HepG2 (cell line): ENCODE data around the gene C21orf58. TPM values are rescaled to one million over a fixed set of nuclear protein-coding genes. Genes with fewer than 3 reads are reported as not detected.

Experiments used
- ATAC-seq: fragments of 200-7000 bp; cut with Tn5 transposase; 3 replicates; pipeline ENCODE4 v1.9.1; 2020; ENCODE audit warnings: mild to moderate bottlenecking, moderate library complexity
- BruUV-seq: library from RNA; stranded (reverse); fragments of 400-500 nt; replicated peaks from 2 replicates; lab custom pipeline; 2021; lab: Mats Ljungman, UMichigan
- CTCF ChIA-PET: fragments of 300-600 bp; formaldehyde crosslinking; extraction: SDS; loops from one replicate; lab custom pipeline; 2021; ENCODE audit warnings: low total read pairs, inconsistent platforms, low intra/inter-chr PET ratio; lab: Yijun Ruan, JAX
- POLR2A ChIA-PET: fragments of 350-600 bp; sonication (Branson Sonifier 250); formaldehyde crosslinking; loops from one replicate; lab custom pipeline; 2020; ENCODE audit warnings: antibody characterized with exemption, inconsistent platforms; lab: Yijun Ruan, JAX
- DNase-seq: peaks from one replicate; pipeline ENCODE4 v3.0.0-alpha.2; 2015; ENCODE audit warnings: low spot score
- FAIRE-seq: peaks from 3 replicates; lab custom pipeline; 2011; peaks lifted over from hg19 to GRCh38; lab: Jason Lieb, UNC
- H2AFZ ChIP-seq: one replicate; pipeline ENCODE4 v1.6.1; 2011; ENCODE audit warnings: low read length, inconsistent platforms
- H3K27ac ChIP-seq: fragments of 300-600 bp; 3 replicates; pipeline ENCODE4 v1.8.0; 2011; ENCODE audit warnings: mixed run types, mild to moderate bottlenecking, mixed read lengths, low read length, inconsistent platforms; ENCODE audit not compliant: insufficient read depth; ENCODE audit errors: extremely low read length
- H3K27me3 ChIP-seq, 2 experiments: fragments of 200-600 bp in 1 of 2; 2 replicates in 1 of 2; 3 replicates in 1 of 2; pipeline versions ENCODE4 v1.6.0 to v1.8.0; 2011; ENCODE audit warnings: low read length in 2 of 2, mild to moderate bottlenecking in 2 of 2, moderate library complexity in 2 of 2, inconsistent platforms in 1 of 2; ENCODE audit not compliant: insufficient read depth in 2 of 2, control insufficient read depth in 1 of 2
- H3K36me3 ChIP-seq, 2 experiments: fragments of 200-600 bp in 1 of 2; replicated peaks in 1 of 2; 2 replicates in 1 of 2; 3 replicates in 1 of 2; pipeline versions ENCODE4 v1.5.1 to v1.8.0; 2011; ENCODE audit warnings: low read length in 2 of 2, inconsistent platforms in 1 of 2; ENCODE audit not compliant: insufficient read depth in 2 of 2, control insufficient read depth in 1 of 2
- H3K4me1 ChIP-seq: 2 replicates; pipeline ENCODE4 v1.5.1; 2012; ENCODE audit warnings: low read length, inconsistent platforms; ENCODE audit not compliant: insufficient read depth
- H3K4me2 ChIP-seq: 2 replicates; pipeline ENCODE4 v1.6.0; 2011; ENCODE audit warnings: low read depth, low read length, inconsistent platforms
- H3K4me3 ChIP-seq, 3 experiments: fragments of 200-600 bp in 1 of 3; sonication (generic), shearing (Covaris generic) in 1 of 3; replicated peaks in 1 of 3; 2 replicates each; pipeline ENCODE4 v1.5.1; 2011 to 2016; ENCODE audit warnings: low read length in 3 of 3, inconsistent platforms in 2 of 3, low read depth in 2 of 3, mild to moderate bottlenecking in 2 of 3, control low read depth in 1 of 3, mixed read lengths in 1 of 3; ENCODE audit not compliant: insufficient read depth in 1 of 3
- H3K79me2 ChIP-seq: one replicate; pipeline ENCODE4 v1.6.1; 2011; ENCODE audit warnings: low read length, inconsistent platforms; ENCODE audit not compliant: insufficient read depth
- H3K9ac ChIP-seq: 2 replicates; pipeline ENCODE4 v1.6.0; 2011; ENCODE audit warnings: mild to moderate bottlenecking, low read depth, low read length, inconsistent platforms; ENCODE audit not compliant: insufficient read depth
- H3K9me3 ChIP-seq: 2 replicates; pipeline ENCODE4 v1.5.1; 2012; ENCODE audit warnings: mild to moderate bottlenecking, low read length
- H4K20me1 ChIP-seq: 2 replicates; pipeline ENCODE4 v1.6.0; 2011; ENCODE audit warnings: inconsistent platforms, mild to moderate bottlenecking, low read length, moderate library complexity; ENCODE audit not compliant: insufficient read depth
- MIER2 ChIP-seq: IDR thresholded peaks from 2 replicates; pipeline ENCODE4 v1.6.1; 2016; ENCODE audit warnings: missing biosample characterization, missing genetic modification reagents
- POLR2AphosphoS5 ChIP-seq: IDR thresholded peaks from 2 replicates; pipeline ENCODE4 v1.6.1; 2012; ENCODE audit warnings: low read depth, low read length
- ZC3H13 ChIP-seq: sonication (generic); formaldehyde crosslinking; IDR thresholded peaks from 2 replicates; pipeline ENCODE4 v1.8.1; 2023; ENCODE audit warnings: mild to moderate bottlenecking, missing genetic modification reagents, moderate library complexity
- ZNF558 ChIP-seq: sonication (generic); formaldehyde crosslinking; IDR thresholded peaks from 2 replicates; pipeline ENCODE4 v1.9.0; 2022; ENCODE audit warnings: mild to moderate bottlenecking, missing genetic modification reagents, borderline replicate concordance
- WGBS: methylation state at CpG from one replicate; pipeline ENCODE4 v1.1.6; 2017; ENCODE audit warnings: low lambda C conversion rate; 5-methylcytosine and 5-hydroxymethylcytosine counted together
- in situ Hi-C: cut with HindIII; loops from 2 replicates; pipeline ENCODE4 v1.10.0; 2017; ENCODE audit warnings: low pct_unique_long_range_greater_than_20kb; ENCODE audit not compliant: extremely low pct_ligation_motif_present
- intact Hi-C: fragments of 100-400 bp; cut with micrococcal nuclease; formaldehyde crosslinking; loops from one replicate; pipeline ENCODE4 v1.10.0; 2022; ENCODE audit not compliant: unreplicated experiment
- polyA plus RNA-seq, 8 experiments: library from polyadenylated mRNA; depleted of rRNA in 3 of 8; stranded (reverse) in 7 of 8; unstranded in 1 of 8; fragments of >200 nt; fragmentation: Illumina TruSeq in 4 of 8; extraction: Trizol in 4 of 8; gene quantifications; 2 replicates each; pipeline versions ENCODE4 v1.2.1 to v1.2.3, GENCODE V29; 2011 to 2016; ENCODE audit warnings: low read depth in 4 of 8, missing spikeins in 1 of 8, mixed read lengths in 1 of 8; ENCODE audit not compliant: insufficient read depth in 1 of 8
- total RNA-seq, 5 experiments: library from RNA; depleted of rRNA; stranded (reverse); fragments of >200 nt; fragmentation: Illumina TruSeq; extraction: Trizol; gene quantifications; 2 replicates each; pipeline ENCODE4 v1.2.3, GENCODE V29; 2016; ENCODE audit warnings: low read depth in 1 of 5
- TF ChIP-seq, protein P1 (sequence below): sonication (generic); formaldehyde crosslinking; IDR thresholded peaks from 2 replicates; pipeline ENCODE4 v1.4.0; 2020; ENCODE audit warnings: missing genetic modification reagents

C21orf58 gene
- total and polyA plus RNA-seq, 2 of the 13 experiments (the other 11 are each of a cell fraction or from before 2014, with no cell fraction given), result 3.5 to 6.8 TPM

DNA sequence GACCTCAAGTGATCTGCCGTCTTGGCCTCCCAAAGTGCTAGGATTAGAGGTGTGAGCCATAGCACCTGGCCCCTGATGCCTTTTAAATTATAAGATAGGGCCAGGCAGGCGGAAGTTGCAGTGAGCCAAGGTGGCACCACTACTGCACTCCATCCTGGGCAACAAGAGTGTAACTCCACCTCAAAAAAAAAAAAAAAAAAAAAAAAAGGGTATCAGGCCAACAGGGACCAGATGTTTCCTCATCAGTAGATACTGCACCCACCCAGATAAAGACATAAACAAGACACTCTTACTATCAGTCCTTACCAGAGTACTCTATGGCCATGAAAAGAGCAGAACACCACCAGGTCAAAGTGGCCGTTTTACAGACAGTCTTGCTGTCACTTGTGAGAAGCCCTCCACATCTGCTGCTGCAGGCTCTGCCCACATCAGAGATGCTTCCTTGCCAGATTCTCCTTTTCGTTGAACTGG, 3.3 kb downstream of the C21orf58 start:
- H3K36me3 ChIP-seq, result peaks cover 0 to 1% of the 10 kb centered on the region in 2 experiments; a peak in 1 of 5 replicates
- FAIRE-seq, result peak; percentile 39
- H3K79me2 ChIP-seq, result peaks cover 32% of the 10 kb centered on the region
- H2AFZ ChIP-seq, result no peak overlapping the region
- no peak overlapping the region for H3K27ac ChIP-seq
- no peak for DNase-seq
- POLR2A ChIA-PET, result no interaction called here
- H3K4me1 ChIP-seq, result peaks cover 37% of the 10 kb centered on the region
- no peaks in the 10 kb centered on the region; a peak in 1 of 5 replicates for H3K27me3 ChIP-seq
- WGBS, result 93% methylated on average over 4 of the region's 4 CpGs
- H3K4me3 ChIP-seq, result no peak overlapping the region; a peak in 1 of 6 replicates
- ATAC-seq, result no peak
- no peaks in the 10 kb centered on the region for H4K20me1 ChIP-seq
- no peaks in the 10 kb centered on the region for H3K9me3 ChIP-seq
- 0 out of 2 replicates have a peak overlapping the region, but pooled peaks have one; percentile 4 for H3K4me2 ChIP-seq
- CTCF ChIA-PET, result no interaction called here
- TF ChIP-seq POLR2AphosphoS5 (peak; percentile 35; the same call in 1 of the 2 replicates), ZNF558 (CRISPR knock-in tag) (no peak), ZC3H13 (peak; percentile 59; the same call in 1 of the 2 replicates)
- no TSS peak for BruUV-seq
- in situ Hi-C loops (loop anchor here (5.0 kb wide), 1 partner anchor 33 kb away; the partner anchor contains the start of genes MCM3AP and YBEY), intact Hi-C loops (loop anchor here (5.0 kb wide), 1 partner anchor 173 kb away; no protein-coding TSS in a partner anchor)
- no peak overlapping the region for H3K9ac ChIP-seq

DNA sequence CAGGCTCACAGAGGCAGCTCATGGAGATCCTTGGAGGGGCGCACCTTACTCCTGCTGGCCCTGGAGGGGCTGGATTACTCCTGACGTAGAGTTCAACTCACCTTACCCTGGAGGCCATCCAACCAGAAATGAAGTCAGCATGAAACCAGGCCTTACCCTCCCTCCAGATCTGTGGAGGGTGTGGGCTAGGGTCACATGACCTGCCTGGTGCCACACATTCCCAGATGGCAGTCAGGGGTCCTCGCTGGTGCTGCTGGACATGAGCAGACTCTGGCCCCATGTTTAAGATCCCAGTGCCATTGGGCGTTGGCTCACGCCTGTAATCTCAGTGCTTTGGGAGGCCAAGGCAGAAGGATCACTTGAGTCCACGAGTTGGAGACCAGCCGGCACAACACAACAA, 4.5 kb downstream of the C21orf58 start:
- Histone ChIP-seq H3K4me3 (no peak overlapping the region), H3K9ac (no peak overlapping the region), H3K9me3 (no peaks in the 10 kb centered on the region), H3K27me3 (no peaks in the 10 kb centered on the region; a peak in 1 of 5 replicates), H2AFZ (no peak overlapping the region), H3K79me2 (peaks cover 30% of the 10 kb centered on the region), H3K27ac (no peak overlapping the region), H3K36me3 (peaks cover 0 to 1% of the 10 kb centered on the region in 2 experiments; a peak in 1 of 5 replicates), H3K4me2 (no peak overlapping the region), H4K20me1 (no peaks in the 10 kb centered on the region), H3K4me1 (peaks cover 36% of the 10 kb centered on the region)
- no TSS peak for BruUV-seq
- TF ChIP-seq, protein P1, sequence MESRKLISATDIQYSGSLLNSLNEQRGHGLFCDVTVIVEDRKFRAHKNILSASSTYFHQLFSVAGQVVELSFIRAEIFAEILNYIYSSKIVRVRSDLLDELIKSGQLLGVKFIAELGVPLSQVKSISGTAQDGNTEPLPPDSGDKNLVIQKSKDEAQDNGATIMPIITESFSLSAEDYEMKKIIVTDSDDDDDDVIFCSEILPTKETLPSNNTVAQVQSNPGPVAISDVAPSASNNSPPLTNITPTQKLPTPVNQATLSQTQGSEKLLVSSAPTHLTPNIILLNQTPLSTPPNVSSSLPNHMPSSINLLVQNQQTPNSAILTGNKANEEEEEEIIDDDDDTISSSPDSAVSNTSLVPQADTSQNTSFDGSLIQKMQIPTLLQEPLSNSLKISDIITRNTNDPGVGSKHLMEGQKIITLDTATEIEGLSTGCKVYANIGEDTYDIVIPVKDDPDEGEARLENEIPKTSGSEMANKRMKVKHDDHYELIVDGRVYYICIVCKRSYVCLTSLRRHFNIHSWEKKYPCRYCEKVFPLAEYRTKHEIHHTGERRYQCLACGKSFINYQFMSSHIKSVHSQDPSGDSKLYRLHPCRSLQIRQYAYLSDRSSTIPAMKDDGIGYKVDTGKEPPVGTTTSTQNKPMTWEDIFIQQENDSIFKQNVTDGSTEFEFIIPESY (CRISPR knock-in tag), result no peak
- TF ChIP-seq MIER2 (CRISPR knock-in tag), result no peak
- no peak for TF ChIP-seq POLR2AphosphoS5
- FAIRE-seq (no peak), ATAC-seq (no peak), DNase-seq (no peak)
- in situ Hi-C loops, result no loop called here
- intact Hi-C loops, result no loop called here
- WGBS, result 100% methylated on average over 4 of the region's 7 CpGs
- POLR2A ChIA-PET, result no interaction called here
- CTCF ChIA-PET, result no interaction called here
